ENCODE data around the gene LARGE1. TPM values are rescaled to one million over a fixed set of nuclear protein-coding genes. Genes with fewer than 3 reads are reported as not detected.

The LARGE1 gene
- total RNA-seq, 3 donors from 2014 or later: 23.6 to 27.8 (median 26.1) TPM

- intact Hi-C loops (cut with DNase I; ENCODE audit: low total_unique reads): no loop called here
- H3K4me3 ChIP-seq: no peak overlapping the region
- TF ChIP-seq, protein P1, sequence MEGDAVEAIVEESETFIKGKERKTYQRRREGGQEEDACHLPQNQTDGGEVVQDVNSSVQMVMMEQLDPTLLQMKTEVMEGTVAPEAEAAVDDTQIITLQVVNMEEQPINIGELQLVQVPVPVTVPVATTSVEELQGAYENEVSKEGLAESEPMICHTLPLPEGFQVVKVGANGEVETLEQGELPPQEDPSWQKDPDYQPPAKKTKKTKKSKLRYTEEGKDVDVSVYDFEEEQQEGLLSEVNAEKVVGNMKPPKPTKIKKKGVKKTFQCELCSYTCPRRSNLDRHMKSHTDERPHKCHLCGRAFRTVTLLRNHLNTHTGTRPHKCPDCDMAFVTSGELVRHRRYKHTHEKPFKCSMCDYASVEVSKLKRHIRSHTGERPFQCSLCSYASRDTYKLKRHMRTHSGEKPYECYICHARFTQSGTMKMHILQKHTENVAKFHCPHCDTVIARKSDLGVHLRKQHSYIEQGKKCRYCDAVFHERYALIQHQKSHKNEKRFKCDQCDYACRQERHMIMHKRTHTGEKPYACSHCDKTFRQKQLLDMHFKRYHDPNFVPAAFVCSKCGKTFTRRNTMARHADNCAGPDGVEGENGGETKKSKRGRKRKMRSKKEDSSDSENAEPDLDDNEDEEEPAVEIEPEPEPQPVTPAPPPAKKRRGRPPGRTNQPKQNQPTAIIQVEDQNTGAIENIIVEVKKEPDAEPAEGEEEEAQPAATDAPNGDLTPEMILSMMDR (IDR thresholded peaks at IDR 0.05): no peak
- TF ChIP-seq POLR2AphosphoS5 (IDR thresholded peaks at IDR 0.05): no peak
- no peak for TF ChIP-seq POLR2A (IDR thresholded peaks at IDR 0.05)
These were observed 121.9 kb downstream of the LARGE1 start for GRCh38 chr22:33798401-33798800.

GRCh38 chr22:33796494-33796893, 123.8 kb downstream of the LARGE1 start:
- Histone ChIP-seq H3K27me3 (no peaks in the 10 kb centered on the region), H3K9me3 (no peaks in the 10 kb centered on the region), H3K27ac (no peak overlapping the region), H3K4me3 (no peak overlapping the region), H3K4me1 (no peaks in the 10 kb centered on the region), H3K36me3 (no peaks in the 10 kb centered on the region)
- DNase-seq (ENCODE audit: low spot score in 2 of 2): no peak
- TF ChIP-seq POLR2AphosphoS5 (IDR thresholded peaks at IDR 0.05) (no peak), POLR2A (IDR thresholded peaks at IDR 0.05) (no peak)
- TF ChIP-seq, protein P1 (IDR thresholded peaks at IDR 0.05): no peak
- intact Hi-C loops (cut with DNase I; ENCODE audit: low total_unique reads): no loop called here

More at GRCh38 chr22:33798401-33798800, 121.9 kb downstream of the LARGE1 start:
- no peaks in the 10 kb centered on the region for H3K36me3 ChIP-seq
- H3K9me3 ChIP-seq: no peaks in the 10 kb centered on the region
- no peak for DNase-seq (ENCODE audit: low spot score in 2 of 2)
- H3K27me3 ChIP-seq: no peaks in the 10 kb centered on the region
- no peak overlapping the region for H3K27ac ChIP-seq
- no peaks in the 10 kb centered on the region for H3K4me1 ChIP-seq

DNA sequence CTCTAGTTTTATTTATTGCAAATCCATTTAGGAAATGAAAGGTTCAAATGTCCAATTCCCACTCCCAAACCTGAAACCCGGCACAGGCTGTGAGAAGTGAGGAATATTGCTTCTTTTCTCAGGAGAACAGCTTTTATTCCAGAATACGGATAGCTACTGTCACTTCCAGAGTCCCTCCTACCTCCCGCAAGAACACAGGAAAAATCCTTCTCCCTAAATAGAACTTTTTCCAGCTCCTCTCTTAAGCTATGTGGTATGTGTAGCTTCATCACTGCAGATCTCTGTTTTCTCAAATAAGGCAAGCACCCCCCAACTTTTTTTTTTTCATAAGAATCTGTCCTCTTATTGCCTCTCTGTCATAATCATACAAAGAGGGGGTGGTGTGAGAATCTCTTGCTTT, 126.8 kb downstream of the LARGE1 start:
- Histone ChIP-seq H3K27ac (no peak overlapping the region), H3K36me3 (no peaks in the 10 kb centered on the region), H3K27me3 (no peaks in the 10 kb centered on the region), H3K4me1 (no peaks in the 10 kb centered on the region), H3K4me3 (no peak overlapping the region), H3K9me3 (peaks cover 10 to 12% of the 10 kb centered on the region in 2 donors)
- DNase-seq (ENCODE audit: low spot score in 2 of 2): no peak
- intact Hi-C loops (cut with DNase I; ENCODE audit: low total_unique reads): no loop called here
- TF ChIP-seq, protein P1 (IDR thresholded peaks at IDR 0.05): no peak
- TF ChIP-seq POLR2A (IDR thresholded peaks at IDR 0.05) (no peak), POLR2AphosphoS5 (IDR thresholded peaks at IDR 0.05) (no peak)

DNA sequence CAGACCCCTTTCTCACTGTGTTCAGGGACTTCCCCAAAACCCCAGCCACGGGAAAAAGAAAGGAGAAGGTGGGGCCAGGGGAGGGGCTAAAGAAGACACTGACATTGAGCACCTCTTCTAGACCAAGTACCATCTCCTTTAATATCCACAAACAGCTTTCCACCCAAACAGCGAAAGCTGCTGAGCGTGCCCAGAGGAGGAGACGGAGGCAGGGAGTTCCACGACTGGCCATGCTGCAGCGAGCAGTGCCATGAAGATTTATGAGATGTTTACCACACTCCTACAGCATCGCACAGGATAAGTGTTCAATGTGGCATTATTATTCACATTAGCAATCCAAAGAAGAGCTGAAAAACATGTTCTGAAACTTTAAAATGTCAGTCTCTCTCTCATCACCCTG, 127.4 kb downstream of the LARGE1 start:
- intact Hi-C loops (cut with DNase I; ENCODE audit: low total_unique reads): no loop called here
- H3K4me1 ChIP-seq: no peaks in the 10 kb centered on the region
- H3K27me3 ChIP-seq: no peaks in the 10 kb centered on the region
- no peak for DNase-seq (ENCODE audit: low spot score in 2 of 2)
- no peak for TF ChIP-seq POLR2AphosphoS5 (IDR thresholded peaks at IDR 0.05)
- no peak for TF ChIP-seq POLR2A (IDR thresholded peaks at IDR 0.05)
- TF ChIP-seq, protein P1 (IDR thresholded peaks at IDR 0.05): no peak
- H3K36me3 ChIP-seq: no peaks in the 10 kb centered on the region
- no peak overlapping the region for H3K27ac ChIP-seq
- H3K9me3 ChIP-seq: peaks cover 14 to 17% of the 10 kb centered on the region in 2 donors
- no peak overlapping the region for H3K4me3 ChIP-seq

- H3K4me3 ChIP-seq: no peak overlapping the region
- intact Hi-C loops (cut with DNase I; ENCODE audit: low total_unique reads): no loop called here
- H3K9me3 ChIP-seq: peaks cover 14 to 17% of the 10 kb centered on the region in 2 donors
- no peaks in the 10 kb centered on the region for H3K36me3 ChIP-seq
- DNase-seq (ENCODE audit: low spot score in 2 of 2): no peak
- H3K27me3 ChIP-seq: no peaks in the 10 kb centered on the region
- TF ChIP-seq, protein P1 (IDR thresholded peaks at IDR 0.05): no peak
- TF ChIP-seq POLR2AphosphoS5 (IDR thresholded peaks at IDR 0.05) (no peak), POLR2A (IDR thresholded peaks at IDR 0.05) (no peak)
- H3K4me1 ChIP-seq: no peaks in the 10 kb centered on the region
- no peak overlapping the region for H3K27ac ChIP-seq
These were observed 130.5 kb downstream of the LARGE1 start for GRCh38 chr22:33789690-33790253.
